GM21367 (cell line): ENCODE data around the gene CABCOCO1.

ENCODE experiments used
- ATAC-seq: cut with Tn5 transposase; IDR thresholded peaks from one replicate; pipeline ENCODE4 v1.9.1; 2021; ENCODE audit not compliant: unreplicated experiment

CABCOCO1 gene

GRCh38 chr10:61779950-61780659 is 117.4 kb downstream of the CABCOCO1 start:
- ATAC-seq, result no peak

- ATAC-seq, result no peak
Observed at GRCh38 chr10:61780732-61781131, 118.0 kb downstream of the CABCOCO1 start.

DNA sequence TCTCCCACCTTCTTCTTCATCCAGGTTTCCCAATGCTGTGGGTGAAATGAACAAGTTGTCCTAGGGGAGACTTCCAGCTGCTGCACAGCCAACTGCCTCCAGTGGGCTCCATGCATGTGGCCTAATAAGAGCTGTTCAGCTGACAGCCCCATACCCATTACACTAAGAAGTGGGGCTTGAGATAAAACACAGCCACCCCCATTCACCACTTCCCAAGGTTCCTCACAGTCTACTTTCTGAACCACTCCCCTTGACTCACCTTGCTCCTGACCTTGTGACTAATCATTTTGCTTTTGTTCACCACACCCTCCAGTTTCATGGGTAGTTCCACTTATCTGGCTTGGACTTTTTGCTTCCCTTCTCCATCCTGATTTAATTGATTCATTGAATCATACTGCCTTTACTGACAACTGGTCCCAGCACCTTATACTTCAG is 119.3 kb downstream of the CABCOCO1 start:
- ATAC-seq, result no peak

DNA sequence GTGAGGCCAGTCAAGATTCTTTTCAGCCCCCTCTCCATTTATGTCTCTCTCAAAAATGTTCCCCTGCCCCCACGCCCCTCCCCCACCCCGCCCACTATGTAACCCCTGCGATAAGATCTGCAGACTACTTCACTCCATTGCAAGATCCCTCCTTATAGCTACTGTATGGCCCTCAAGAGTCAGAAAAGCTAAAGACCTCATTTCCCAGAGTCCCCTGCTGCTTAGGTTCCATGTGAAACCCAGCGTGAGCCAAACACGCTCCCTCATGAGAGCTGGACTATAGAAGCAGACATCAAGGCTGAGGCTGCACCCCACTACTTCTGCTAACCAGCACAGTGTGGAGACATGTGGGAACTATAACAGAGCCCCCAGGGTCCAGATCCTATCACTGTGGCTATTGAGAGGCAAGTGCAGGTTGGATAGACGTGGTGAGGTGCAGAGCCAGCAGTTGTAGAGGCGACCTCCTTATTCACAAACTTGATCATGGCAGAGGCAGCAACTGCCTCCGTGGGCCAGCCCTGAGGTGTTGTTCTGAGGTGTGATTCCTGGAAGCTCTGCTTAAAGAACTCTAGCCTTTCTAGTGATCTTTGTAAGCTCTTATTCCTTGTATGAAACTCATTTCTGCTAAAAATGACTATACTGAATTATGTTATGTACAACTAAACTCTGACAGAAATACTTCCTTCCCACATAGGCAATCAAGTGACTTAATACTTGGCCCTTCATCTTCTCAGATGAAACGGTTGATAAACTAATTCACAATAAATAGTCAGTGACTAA is 121.8 kb downstream of the CABCOCO1 start:
- no peak for ATAC-seq

DNA sequence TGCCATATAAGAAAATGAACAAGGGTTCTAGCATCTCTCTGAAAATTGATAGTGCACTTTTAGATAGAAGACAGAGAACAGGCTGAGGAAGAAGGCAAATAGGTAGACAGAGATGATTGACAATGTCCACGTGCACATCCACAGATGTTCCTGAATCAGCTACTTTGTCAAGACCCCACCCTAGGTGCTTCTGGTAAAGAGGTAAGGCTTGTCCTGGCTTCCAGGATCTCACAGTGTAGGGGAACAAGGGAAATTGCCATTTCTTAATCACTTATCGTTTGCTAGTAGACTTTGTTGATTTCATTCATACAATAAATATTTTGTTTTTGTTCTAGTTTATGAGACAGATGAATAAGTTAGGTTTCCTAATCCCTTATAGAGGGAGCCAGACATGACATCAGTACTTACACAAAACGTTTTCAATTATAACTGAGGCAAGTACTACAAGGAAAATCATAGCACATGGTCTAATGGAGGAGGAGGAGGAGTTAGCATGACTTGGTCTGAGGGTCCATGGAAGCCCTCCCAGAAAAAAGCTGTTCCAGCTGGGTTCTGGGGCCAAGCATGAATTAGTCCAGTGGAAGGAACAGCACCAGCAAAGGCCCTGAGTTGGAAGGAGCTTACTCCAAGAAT is 122.9 kb downstream of the CABCOCO1 start:
- no peak for ATAC-seq

GRCh38 chr10:61786728-61787127 is 124.0 kb downstream of the CABCOCO1 start:
- peak; percentile 97 for ATAC-seq

GRCh38 chr10:61787170-61787569 is 124.4 kb downstream of the CABCOCO1 start:
- no peak for ATAC-seq

DNA sequence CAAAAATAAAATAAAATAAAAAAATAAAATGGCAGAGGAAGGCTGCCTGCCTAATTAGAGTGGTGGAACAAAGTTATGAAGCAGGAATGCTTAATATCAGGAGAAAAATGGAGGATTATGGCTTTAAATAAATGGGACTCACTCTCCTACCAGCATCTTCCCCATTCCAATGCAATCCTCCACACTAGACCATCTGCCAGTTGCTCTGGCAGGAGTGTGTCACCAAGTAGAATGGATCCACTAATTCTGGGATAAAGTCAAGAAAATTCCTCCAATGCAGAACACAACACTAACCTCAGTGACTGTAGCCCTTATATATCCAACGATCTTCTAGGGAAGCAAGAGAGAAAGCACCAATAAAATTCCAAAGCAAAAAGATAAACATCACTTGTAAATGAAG is 126.3 kb downstream of the CABCOCO1 start:
- ATAC-seq, result no peak

GRCh38 chr10:61791216-61791615 is 128.5 kb downstream of the CABCOCO1 start:
- ATAC-seq, result no peak

DNA sequence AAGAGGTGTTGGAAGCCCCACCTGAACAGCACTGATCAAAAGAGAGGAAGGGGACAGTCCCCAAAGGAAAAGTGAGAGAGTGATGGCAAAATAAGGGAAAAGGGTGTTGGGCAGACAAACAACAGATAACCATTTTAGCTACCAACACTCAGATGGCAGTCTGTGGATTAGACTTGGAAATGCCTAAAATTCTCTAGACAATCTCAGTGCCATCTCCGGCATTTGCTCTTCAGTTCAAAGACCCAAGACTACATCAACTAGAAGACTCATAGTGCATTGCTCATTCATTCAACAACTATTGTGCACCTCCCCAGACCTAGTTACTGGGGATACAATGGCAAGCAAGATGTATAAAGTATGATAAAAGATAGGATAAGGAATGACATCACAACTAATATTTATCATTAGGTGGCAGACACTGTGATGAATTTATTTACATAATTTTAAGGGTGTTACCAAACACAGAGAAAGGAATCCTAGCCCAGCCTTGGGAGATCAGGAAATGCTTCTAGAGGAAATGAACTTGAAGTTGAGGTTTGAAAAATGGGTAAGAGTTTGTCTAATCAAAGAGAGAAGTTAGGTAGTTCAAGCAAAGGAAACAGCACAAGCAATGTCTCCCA is 129.5 kb downstream of the CABCOCO1 start:
- no peak for ATAC-seq

DNA sequence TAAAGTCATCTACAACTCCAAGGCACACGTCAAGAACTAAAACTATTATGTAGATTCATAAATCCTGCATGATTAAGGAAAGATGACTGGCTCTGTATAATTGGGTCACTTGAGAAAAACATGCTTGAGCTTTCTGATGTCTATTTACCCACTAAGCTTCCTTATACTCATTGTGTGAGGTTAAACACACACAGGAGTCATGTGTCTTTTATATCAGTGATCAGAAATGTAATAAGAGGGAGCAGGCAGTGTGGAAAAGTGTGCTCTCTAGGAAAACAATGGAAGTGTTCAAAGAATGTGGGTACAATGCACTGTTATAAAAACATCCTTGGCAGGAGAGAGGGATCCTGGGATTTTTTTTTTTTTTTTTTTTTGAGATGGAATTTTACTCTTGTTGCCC is 130.2 kb downstream of the CABCOCO1 start:
- no peak for ATAC-seq

DNA sequence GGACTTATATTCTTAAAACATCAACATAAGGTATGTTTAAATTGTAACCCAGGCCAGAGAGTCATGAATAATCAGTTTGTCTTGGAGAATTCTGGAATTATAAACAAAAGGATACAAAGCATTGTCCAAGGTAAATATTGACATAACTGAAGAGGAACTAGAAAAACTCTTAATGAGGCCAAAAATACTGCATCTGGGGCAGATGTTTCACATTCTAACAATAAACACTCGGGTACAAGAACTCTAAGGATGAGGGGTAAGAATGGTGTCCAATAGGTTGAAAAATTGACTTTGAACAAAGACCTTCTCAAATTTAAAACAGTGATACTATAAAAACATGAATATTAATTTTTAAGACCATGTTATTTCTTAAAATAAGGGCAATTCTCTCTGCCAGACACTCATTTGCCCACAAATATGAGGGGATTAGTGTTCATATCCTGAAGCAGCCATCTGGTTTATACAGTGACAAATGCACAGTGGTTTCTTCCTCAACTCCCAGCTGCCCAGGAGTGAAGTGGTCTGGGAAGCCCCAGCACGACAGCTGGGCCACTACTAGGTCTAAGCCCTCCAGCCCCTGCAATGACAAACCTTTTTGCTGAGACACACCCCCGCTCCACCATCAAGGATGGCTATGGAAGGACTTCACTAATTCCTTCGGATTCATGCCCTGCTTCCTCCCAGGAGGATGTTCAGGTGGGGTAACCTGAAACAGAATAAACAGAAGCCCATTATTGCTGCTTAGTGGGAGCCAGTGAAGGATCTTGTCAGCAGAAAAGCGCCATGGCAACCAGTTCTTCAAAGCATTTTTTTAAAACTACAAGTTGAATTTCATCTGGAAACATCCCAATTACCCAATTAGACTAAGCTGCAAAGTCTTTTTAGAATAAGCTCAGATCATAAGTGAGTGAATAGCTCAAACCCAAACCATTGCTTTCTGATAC is 131.3 kb downstream of the CABCOCO1 start:
- no peak for ATAC-seq

GRCh38 chr10:61795147-61795546 is 132.4 kb downstream of the CABCOCO1 start:
- no peak for ATAC-seq

GRCh38 chr10:61795551-61795950 is 132.8 kb downstream of the CABCOCO1 start:
- no peak for ATAC-seq

DNA sequence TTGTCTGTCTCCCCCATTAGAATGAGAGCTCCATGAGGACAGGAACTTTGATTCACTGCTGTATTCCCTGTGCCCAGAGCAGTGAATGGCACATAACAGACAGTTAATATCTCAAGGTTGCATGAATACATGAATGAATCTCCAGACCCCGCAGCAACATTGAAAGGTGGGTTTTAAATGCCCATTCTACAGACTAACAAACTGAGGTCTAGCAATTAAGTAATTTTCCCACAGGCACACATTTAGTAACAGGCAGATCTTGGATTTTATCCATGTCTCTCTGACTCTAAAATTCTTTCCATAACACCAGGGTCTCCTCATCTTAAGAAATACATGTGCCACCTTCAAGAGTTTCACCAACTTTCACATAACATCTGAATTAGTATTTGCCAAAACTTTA is 134.1 kb downstream of the CABCOCO1 start:
- ATAC-seq, result no peak

DNA sequence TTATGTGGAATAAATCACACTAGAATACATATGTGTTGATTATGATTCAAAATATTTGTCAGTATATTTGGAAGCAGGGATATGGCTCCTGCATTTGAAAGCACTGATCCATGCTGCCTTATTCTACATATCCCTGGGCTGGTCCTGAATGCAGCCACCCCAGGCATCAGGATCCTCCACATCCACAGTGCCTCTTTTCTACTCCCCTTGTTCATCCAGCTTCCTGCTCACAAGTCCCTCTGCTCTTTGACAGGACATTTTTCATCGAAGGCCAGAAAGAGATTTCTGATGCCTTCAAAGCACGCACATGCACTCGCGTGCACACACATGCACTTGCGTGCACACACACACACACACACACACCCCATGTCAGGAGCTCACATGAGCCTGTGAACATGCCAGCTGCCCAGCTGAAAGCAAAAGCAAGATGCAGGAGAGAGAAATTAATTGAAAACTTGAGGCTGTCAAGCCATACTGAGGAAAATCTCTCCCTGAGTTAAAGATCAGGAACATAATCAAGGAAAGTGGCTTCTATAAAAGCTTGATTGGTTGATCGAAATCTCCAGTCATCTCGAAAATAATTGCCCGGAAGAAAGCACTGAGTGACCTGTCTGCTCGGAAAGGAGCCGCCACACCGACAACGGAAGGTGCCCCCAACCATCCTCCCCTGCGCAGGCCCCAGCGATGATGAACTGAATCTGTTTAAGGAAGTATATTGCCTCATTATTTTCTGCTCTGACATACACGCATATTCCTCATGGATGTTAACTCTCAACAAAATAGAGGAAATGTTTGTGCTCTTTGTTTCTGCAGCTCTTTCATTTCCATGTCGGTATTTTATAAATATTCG is 134.8 kb downstream of the CABCOCO1 start:
- ATAC-seq, result no peak

DNA sequence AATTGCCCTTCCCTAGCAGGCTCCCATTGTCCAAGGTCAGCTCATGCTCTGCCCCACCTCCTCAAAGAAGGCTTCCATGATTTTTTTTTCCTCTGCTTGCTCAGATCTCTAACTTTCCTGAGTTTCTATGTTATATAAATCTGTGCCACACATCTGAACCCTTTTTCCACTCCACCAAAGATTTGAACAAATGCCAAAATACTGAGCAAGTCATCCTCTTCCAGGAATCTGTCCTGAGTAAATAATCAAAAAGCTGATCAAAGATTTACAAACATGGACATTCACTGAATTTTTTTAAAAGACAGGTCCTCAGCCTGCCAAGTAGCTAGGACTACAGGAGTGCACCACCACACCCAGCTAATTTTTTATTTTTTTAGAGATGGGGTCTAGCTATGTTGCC is 136.0 kb downstream of the CABCOCO1 start:
- ATAC-seq, result no peak

GRCh38 chr10:61801484-61801883 is 138.8 kb downstream of the CABCOCO1 start:
- ATAC-seq, result no peak

GRCh38 chr10:61803269-61803668 is 140.5 kb downstream of the CABCOCO1 start:
- ATAC-seq, result no peak

GRCh38 chr10:61804414-61804813 is 141.7 kb downstream of the CABCOCO1 start:
- no peak for ATAC-seq
